ENCODE measurements around the gene ITM2B. TPM values are rescaled to one million over a fixed set of nuclear protein-coding genes. Genes with fewer than 3 reads are reported as not detected.

Gene ITM2B
- 56.4 and 120 TPM in 2 replicates for total RNA-seq (2014; rRNA removed; shearing (Covaris generic); ENCODE audit: low replicate concordance)

GRCh38 chr13:48233046-48233888 is at the start of gene ITM2B:
Gene ITM2B (plus strand): TSS chr13:48233206. CDS start chr13:48233361, 155 bp downstream.
- Histone ChIP-seq H4K20me1 (ENCODE audit: insufficient read depth, low read depth, low read length) (no peaks in the 10 kb centered on the region), H3K4me3 (ENCODE audit: low read length) (peak within 1 kb of the TSS; percentile 94), H3K9me3 (ENCODE audit: low read length) (no peaks in the 10 kb centered on the region), H3K27ac (ENCODE audit: low read length) (peak within 1 kb of the TSS; percentile 62), H3K79me2 (ENCODE audit: low read length) (peaks cover 51% of the 10 kb centered on the region), H3K36me3 (ENCODE audit: insufficient read depth, low read length) (no peaks in the 10 kb centered on the region), H3K4me1 (ENCODE audit: low read length) (peaks cover 52% of the 10 kb centered on the region), H3K27me3 (ENCODE audit: low read length) (no peaks in the 10 kb centered on the region), H3K9ac (ENCODE audit: low read length) (peak within 1 kb of the TSS; percentile 92), H2AFZ (ENCODE audit: low read length) (peak within 1 kb of the TSS; percentile 86), H3K9me2 (replicated peaks; ENCODE audit: insufficient read depth, low read length) (no peaks in the 10 kb centered on the region), H3K4me2 (ENCODE audit: low read depth, low read length, poor library complexity, severe bottlenecking) (peak within 1 kb of the TSS; percentile 97)
- DNase-seq = peak; percentile 87

- no peak overlapping the region for H3K9ac ChIP-seq (ENCODE audit: low read length)
- no peak overlapping the region for H3K4me3 ChIP-seq (ENCODE audit: low read length)
- no peaks in the 10 kb centered on the region for H3K9me3 ChIP-seq (ENCODE audit: low read length)
- H2AFZ ChIP-seq (ENCODE audit: low read length) = no peak overlapping the region
- H3K79me2 ChIP-seq (ENCODE audit: low read length) = no peaks in the 10 kb centered on the region
- no peaks in the 10 kb centered on the region for H3K9me2 ChIP-seq (replicated peaks; ENCODE audit: insufficient read depth, low read length)
- H3K27ac ChIP-seq (ENCODE audit: low read length) = no peak overlapping the region
- H3K4me1 ChIP-seq (ENCODE audit: low read length) = peaks cover 5% of the 10 kb centered on the region
- no peaks in the 10 kb centered on the region for H3K36me3 ChIP-seq (ENCODE audit: insufficient read depth, low read length)
- H4K20me1 ChIP-seq (ENCODE audit: insufficient read depth, low read depth, low read length) = no peaks in the 10 kb centered on the region
- H3K27me3 ChIP-seq (ENCODE audit: low read length) = 0 out of 2 replicates have a peak, but pooled peaks cover 2% of the 10 kb centered on the region
- DNase-seq = no peak
- no peak overlapping the region for H3K4me2 ChIP-seq (ENCODE audit: low read depth, low read length, poor library complexity, severe bottlenecking)
Observed at GRCh38 chr13:48184260-48184659, 48.7 kb upstream of the ITM2B start.

- Histone ChIP-seq H3K27ac (ENCODE audit: low read length) (no peak overlapping the region), H3K4me3 (ENCODE audit: low read length) (no peak overlapping the region), H3K9ac (ENCODE audit: low read length) (no peak overlapping the region), H2AFZ (ENCODE audit: low read length) (no peak overlapping the region), H3K4me2 (ENCODE audit: low read depth, low read length, poor library complexity, severe bottlenecking) (no peak overlapping the region), H4K20me1 (ENCODE audit: insufficient read depth, low read depth, low read length) (no peaks in the 10 kb centered on the region), H3K79me2 (ENCODE audit: low read length) (no peaks in the 10 kb centered on the region), H3K4me1 (ENCODE audit: low read length) (peaks cover 5% of the 10 kb centered on the region), H3K9me3 (ENCODE audit: low read length) (no peaks in the 10 kb centered on the region), H3K9me2 (replicated peaks; ENCODE audit: insufficient read depth, low read length) (no peaks in the 10 kb centered on the region), H3K27me3 (ENCODE audit: low read length) (0 out of 2 replicates have a peak, but pooled peaks cover 2% of the 10 kb centered on the region), H3K36me3 (ENCODE audit: insufficient read depth, low read length) (no peaks in the 10 kb centered on the region)
- DNase-seq = no peak
Observed at GRCh38 chr13:48185018-48185417, 48.0 kb upstream of the ITM2B start.

- Histone ChIP-seq H3K9ac (ENCODE audit: low read length) (no peak overlapping the region), H3K4me2 (ENCODE audit: low read depth, low read length, poor library complexity, severe bottlenecking) (no peak overlapping the region), H3K9me3 (ENCODE audit: low read length) (no peaks in the 10 kb centered on the region), H2AFZ (ENCODE audit: low read length) (no peak overlapping the region), H3K4me1 (ENCODE audit: low read length) (peaks cover 2% of the 10 kb centered on the region), H3K9me2 (replicated peaks; ENCODE audit: insufficient read depth, low read length) (no peaks in the 10 kb centered on the region), H3K27ac (ENCODE audit: low read length) (no peak overlapping the region), H3K79me2 (ENCODE audit: low read length) (no peaks in the 10 kb centered on the region), H3K27me3 (ENCODE audit: low read length) (0 out of 2 replicates have a peak, but pooled peaks cover 2% of the 10 kb centered on the region), H3K4me3 (ENCODE audit: low read length) (no peak overlapping the region), H3K36me3 (ENCODE audit: insufficient read depth, low read length) (no peaks in the 10 kb centered on the region), H4K20me1 (ENCODE audit: insufficient read depth, low read depth, low read length) (no peaks in the 10 kb centered on the region)
- DNase-seq = no peak
Observed at GRCh38 chr13:48186722-48187121, 46.3 kb upstream of the ITM2B start.

- no peaks in the 10 kb centered on the region for H4K20me1 ChIP-seq (ENCODE audit: insufficient read depth, low read depth, low read length)
- no peaks in the 10 kb centered on the region for H3K9me3 ChIP-seq (ENCODE audit: low read length)
- H3K36me3 ChIP-seq (ENCODE audit: insufficient read depth, low read length) = no peaks in the 10 kb centered on the region
- H3K9ac ChIP-seq (ENCODE audit: low read length) = no peak overlapping the region
- H3K27ac ChIP-seq (ENCODE audit: low read length) = no peak overlapping the region
- no peak for DNase-seq
- no peak overlapping the region for H3K4me2 ChIP-seq (ENCODE audit: low read depth, low read length, poor library complexity, severe bottlenecking)
- H3K4me3 ChIP-seq (ENCODE audit: low read length) = no peak overlapping the region
- no peaks in the 10 kb centered on the region for H3K79me2 ChIP-seq (ENCODE audit: low read length)
- no peak overlapping the region for H2AFZ ChIP-seq (ENCODE audit: low read length)
- no peaks in the 10 kb centered on the region for H3K4me1 ChIP-seq (ENCODE audit: low read length)
- no peaks in the 10 kb centered on the region for H3K27me3 ChIP-seq (ENCODE audit: low read length)
- H3K9me2 ChIP-seq (replicated peaks; ENCODE audit: insufficient read depth, low read length) = no peaks in the 10 kb centered on the region
Observed at GRCh38 chr13:48188131-48188530, 44.9 kb upstream of the ITM2B start.

- H3K9me2 ChIP-seq (replicated peaks; ENCODE audit: insufficient read depth, low read length) = no peaks in the 10 kb centered on the region
- no peaks in the 10 kb centered on the region for H3K36me3 ChIP-seq (ENCODE audit: insufficient read depth, low read length)
- H3K27ac ChIP-seq (ENCODE audit: low read length) = no peak overlapping the region
- H3K27me3 ChIP-seq (ENCODE audit: low read length) = no peaks in the 10 kb centered on the region
- H3K9ac ChIP-seq (ENCODE audit: low read length) = no peak overlapping the region
- H3K9me3 ChIP-seq (ENCODE audit: low read length) = no peaks in the 10 kb centered on the region
- no peak for DNase-seq
- H3K4me2 ChIP-seq (ENCODE audit: low read depth, low read length, poor library complexity, severe bottlenecking) = no peak overlapping the region
- no peak overlapping the region for H3K4me3 ChIP-seq (ENCODE audit: low read length)
- no peaks in the 10 kb centered on the region for H3K79me2 ChIP-seq (ENCODE audit: low read length)
- H3K4me1 ChIP-seq (ENCODE audit: low read length) = no peaks in the 10 kb centered on the region
- H4K20me1 ChIP-seq (ENCODE audit: insufficient read depth, low read depth, low read length) = no peaks in the 10 kb centered on the region
- H2AFZ ChIP-seq (ENCODE audit: low read length) = no peak overlapping the region
Observed at GRCh38 chr13:48188601-48189000, 44.4 kb upstream of the ITM2B start.

GRCh38 chr13:48189171-48189570 is 43.8 kb upstream of the ITM2B start:
- H3K4me3 ChIP-seq (ENCODE audit: low read length) = no peak overlapping the region
- no peaks in the 10 kb centered on the region for H3K9me3 ChIP-seq (ENCODE audit: low read length)
- H4K20me1 ChIP-seq (ENCODE audit: insufficient read depth, low read depth, low read length) = no peaks in the 10 kb centered on the region
- no peaks in the 10 kb centered on the region for H3K9me2 ChIP-seq (replicated peaks; ENCODE audit: insufficient read depth, low read length)
- H3K27me3 ChIP-seq (ENCODE audit: low read length) = no peaks in the 10 kb centered on the region
- H2AFZ ChIP-seq (ENCODE audit: low read length) = no peak overlapping the region
- H3K79me2 ChIP-seq (ENCODE audit: low read length) = no peaks in the 10 kb centered on the region
- DNase-seq = no peak
- no peaks in the 10 kb centered on the region for H3K36me3 ChIP-seq (ENCODE audit: insufficient read depth, low read length)
- no peak overlapping the region for H3K27ac ChIP-seq (ENCODE audit: low read length)
- H3K9ac ChIP-seq (ENCODE audit: low read length) = no peak overlapping the region
- H3K4me1 ChIP-seq (ENCODE audit: low read length) = no peaks in the 10 kb centered on the region
- H3K4me2 ChIP-seq (ENCODE audit: low read depth, low read length, poor library complexity, severe bottlenecking) = no peak overlapping the region

- no peak overlapping the region for H3K27ac ChIP-seq (ENCODE audit: low read length)
- no peak overlapping the region for H3K4me2 ChIP-seq (ENCODE audit: low read depth, low read length, poor library complexity, severe bottlenecking)
- H3K79me2 ChIP-seq (ENCODE audit: low read length) = no peaks in the 10 kb centered on the region
- no peaks in the 10 kb centered on the region for H3K9me3 ChIP-seq (ENCODE audit: low read length)
- H3K36me3 ChIP-seq (ENCODE audit: insufficient read depth, low read length) = no peaks in the 10 kb centered on the region
- no peaks in the 10 kb centered on the region for H4K20me1 ChIP-seq (ENCODE audit: insufficient read depth, low read depth, low read length)
- H3K9me2 ChIP-seq (replicated peaks; ENCODE audit: insufficient read depth, low read length) = no peaks in the 10 kb centered on the region
- no peak overlapping the region for H2AFZ ChIP-seq (ENCODE audit: low read length)
- no peak overlapping the region for H3K9ac ChIP-seq (ENCODE audit: low read length)
- no peaks in the 10 kb centered on the region for H3K4me1 ChIP-seq (ENCODE audit: low read length)
- H3K4me3 ChIP-seq (ENCODE audit: low read length) = no peak overlapping the region
- no peaks in the 10 kb centered on the region for H3K27me3 ChIP-seq (ENCODE audit: low read length)
- DNase-seq = no peak
Observed at GRCh38 chr13:48192411-48192935, 40.5 kb upstream of the ITM2B start.

Measured in Karpas-422 (cell line).